ENCODE data around the gene CFAP99. TPM values are rescaled to one million over a fixed set of nuclear protein-coding genes. Genes with fewer than 3 reads are reported as not detected.
A peak's percentile ranks its signal among the peaks of the same experiment; 100 is the strongest.

Gene CFAP99
- total RNA-seq, 4 donors from 2014 or later = not detected

- Histone ChIP-seq H3K27ac (no peak overlapping the region), H3K4me1 (peaks cover 16 to 20% of the 10 kb centered on the region in 2 donors), H3K36me3 (no peaks in the 10 kb centered on the region), H3K4me3 (no peak overlapping the region), H3K27me3 (no peaks in the 10 kb centered on the region), H3K9me3 (no peaks in the 10 kb centered on the region)
- in situ Hi-C loops (cut with MboI; ENCODE audit: low sequenced_read_pairs in 4 of 4) (no loop called here), intact Hi-C loops (cut with DNase I; ENCODE audit: low total_unique reads) (no loop called here)
- ATAC-seq = peak in 1 of 2 donors; percentile 47
- peak in 3 of 5 experiments; percentile 16 to 41 (median 38) for TF ChIP-seq CTCF (IDR thresholded peaks at IDR 0.05 in 4 of 5, conservative IDR thresholded peaks at IDR 0.05 in 1 of 5)
- TF ChIP-seq POLR2A (IDR thresholded peaks at IDR 0.05) = no peak
- no peak for DNase-seq
These were observed 17.5 kb downstream of the CFAP99 start for GRCh38 chr4:2436301-2436700.

GRCh38 chr4:2436761-2437474, 18.2 kb downstream of the CFAP99 start:
- in situ Hi-C loops (cut with MboI; ENCODE audit: low sequenced_read_pairs in 4 of 4) (no loop called here), intact Hi-C loops (cut with DNase I; ENCODE audit: low total_unique reads) (no loop called here)
- peaks cover 16 to 20% of the 10 kb centered on the region in 2 donors for H3K4me1 ChIP-seq
- no peak for DNase-seq
- no peaks in the 10 kb centered on the region for H3K36me3 ChIP-seq
- no peaks in the 10 kb centered on the region for H3K9me3 ChIP-seq
- H3K27me3 ChIP-seq = no peaks in the 10 kb centered on the region
- H3K4me3 ChIP-seq = no peak overlapping the region
- no peak for ATAC-seq
- no peak overlapping the region for H3K27ac ChIP-seq
- TF ChIP-seq CTCF (IDR thresholded peaks at IDR 0.05 in 4 of 5, conservative IDR thresholded peaks at IDR 0.05 in 1 of 5) = no peak
- no peak for TF ChIP-seq POLR2A (IDR thresholded peaks at IDR 0.05)

GRCh38 chr4:2437475-2438215, 18.9 kb downstream of the CFAP99 start:
- intact Hi-C loops (cut with DNase I; ENCODE audit: low total_unique reads) (no loop called here), in situ Hi-C loops (cut with MboI; ENCODE audit: low sequenced_read_pairs in 4 of 4) (no loop called here)
- H3K4me3 ChIP-seq = no peak overlapping the region
- DNase-seq = no peak
- no peak overlapping the region for H3K27ac ChIP-seq
- no peaks in the 10 kb centered on the region for H3K36me3 ChIP-seq
- no peaks in the 10 kb centered on the region for H3K27me3 ChIP-seq
- no peaks in the 10 kb centered on the region for H3K9me3 ChIP-seq
- no peak for TF ChIP-seq CTCF (IDR thresholded peaks at IDR 0.05 in 4 of 5, conservative IDR thresholded peaks at IDR 0.05 in 1 of 5)
- no peak for TF ChIP-seq POLR2A (IDR thresholded peaks at IDR 0.05)
- peaks cover 16 to 20% of the 10 kb centered on the region in 2 donors for H3K4me1 ChIP-seq
- ATAC-seq = no peak

- Histone ChIP-seq H3K4me1 (peaks cover 5 to 6% of the 10 kb centered on the region in 2 donors), H3K36me3 (no peaks in the 10 kb centered on the region), H3K27ac (no peak overlapping the region), H3K4me3 (no peak overlapping the region), H3K9me3 (no peaks in the 10 kb centered on the region), H3K27me3 (no peaks in the 10 kb centered on the region)
- intact Hi-C loops (cut with DNase I; ENCODE audit: low total_unique reads) (no loop called here), in situ Hi-C loops (cut with MboI; ENCODE audit: low sequenced_read_pairs in 4 of 4) (no loop called here)
- TF ChIP-seq POLR2A (IDR thresholded peaks at IDR 0.05) (no peak), CTCF (IDR thresholded peaks at IDR 0.05 in 4 of 5, conservative IDR thresholded peaks at IDR 0.05 in 1 of 5) (no peak)
- ATAC-seq = no peak
- DNase-seq = no peak
These were observed 20.3 kb downstream of the CFAP99 start for GRCh38 chr4:2438822-2439718.
